Stromal cell of bone marrow (primary cell): ENCODE data around the gene TSPO.
"Not testable (repeated sequence)": the region's sequence is repeated elsewhere in the genome, so short reads cannot be mapped to it uniquely, and the experiment has no call there.

Source experiments
- DNase-seq: peaks from one replicate; pipeline ENCODE4 v3.0.0-alpha.2; 2012; ENCODE audit warnings: low read depth

Gene TSPO

DNA sequence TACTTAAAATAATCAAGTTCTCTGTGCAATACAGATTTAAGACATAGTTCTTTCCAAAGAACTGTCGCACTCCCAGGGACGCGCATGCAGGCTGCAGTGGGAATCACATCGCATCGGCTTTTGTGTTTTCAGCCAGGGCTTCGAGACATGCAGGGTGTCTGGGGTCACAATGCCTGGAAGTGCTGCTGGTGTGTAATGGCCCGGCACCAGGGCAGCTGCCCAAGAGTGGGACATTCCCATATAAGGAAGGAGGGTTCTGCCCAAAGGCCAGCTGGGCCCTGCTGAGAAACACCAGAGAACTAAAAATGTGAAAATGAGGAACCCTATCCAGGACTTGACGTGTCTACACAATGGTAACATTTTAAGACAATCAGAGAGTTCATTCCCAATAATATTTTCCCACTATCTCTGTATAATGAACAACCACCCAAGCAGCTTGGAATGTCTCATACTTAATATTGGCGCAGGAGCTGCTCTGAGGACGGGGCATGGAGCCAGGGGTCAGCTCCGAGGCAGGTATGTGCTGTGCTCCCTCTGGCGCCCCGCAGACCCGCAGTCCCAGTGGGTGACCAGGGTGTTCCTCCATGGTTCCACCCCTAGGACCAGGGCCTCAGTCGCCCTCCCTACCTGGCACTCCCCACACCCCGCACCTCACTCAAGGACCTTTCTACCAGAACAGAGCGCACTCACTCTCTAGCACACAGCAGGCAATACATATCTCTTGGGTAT, 19.4 kb upstream of the TSPO start:
- DNase-seq: no peak

DNA sequence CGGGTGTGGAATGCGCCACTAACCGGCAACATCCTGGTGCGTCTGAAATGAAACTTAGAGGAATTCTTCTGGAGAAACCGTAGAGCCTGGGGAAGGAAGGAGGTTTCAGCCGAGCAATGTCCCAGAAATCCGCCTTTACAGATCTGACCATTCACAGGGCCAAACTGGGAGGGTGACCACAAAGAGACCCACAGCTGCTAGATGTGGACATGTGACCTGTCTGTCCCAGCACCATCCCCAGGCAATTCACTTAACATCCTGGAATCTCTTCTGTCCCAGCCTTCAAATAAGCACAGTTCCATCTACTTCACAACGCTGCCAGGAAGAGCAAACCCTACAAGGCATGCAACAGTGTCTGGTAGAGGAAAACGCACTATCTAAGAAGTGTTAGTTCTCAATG, 18.0 kb upstream of the TSPO start:
- DNase-seq: no peak

DNA sequence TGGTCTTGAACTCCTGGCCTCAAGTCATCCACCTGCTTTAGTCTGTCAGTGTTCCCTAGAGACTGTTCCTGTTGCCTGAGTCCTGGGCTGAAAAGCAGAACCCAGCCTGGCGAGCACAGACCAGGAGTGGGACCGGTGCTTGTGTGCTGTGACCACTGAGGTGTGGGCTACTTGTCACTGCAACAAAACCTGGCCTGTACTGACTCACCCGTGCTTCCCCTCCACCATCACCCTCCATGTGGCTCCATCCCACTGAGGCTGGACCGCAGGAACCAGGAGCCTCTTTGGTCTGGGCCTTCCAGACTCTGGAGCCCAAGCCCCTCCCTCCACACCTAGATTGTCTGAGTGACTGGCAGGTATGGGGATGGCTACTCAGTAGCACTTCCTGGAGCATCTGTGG, 16.8 kb upstream of the TSPO start:
- DNase-seq: no peak

DNA sequence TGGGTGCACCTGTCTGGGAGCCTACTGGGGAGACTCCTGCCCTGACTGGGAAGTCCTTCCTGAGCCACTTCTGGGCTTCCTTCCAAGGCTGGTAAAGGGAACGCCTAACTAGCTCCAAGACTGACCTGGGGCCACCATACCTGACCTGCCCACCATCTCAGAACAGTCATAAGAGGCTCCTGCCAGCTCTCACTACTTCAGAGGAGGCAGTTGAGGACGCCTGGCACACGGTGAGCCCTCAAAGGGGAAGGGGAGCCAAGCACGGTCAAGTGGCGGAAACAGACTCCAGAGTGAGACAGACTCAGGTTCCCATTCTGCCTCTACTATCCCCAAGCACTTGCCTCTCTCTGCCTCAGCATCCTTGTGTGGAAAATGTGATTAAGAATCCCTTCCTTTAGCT, 15.8 kb upstream of the TSPO start:
- no peak for DNase-seq

DNA sequence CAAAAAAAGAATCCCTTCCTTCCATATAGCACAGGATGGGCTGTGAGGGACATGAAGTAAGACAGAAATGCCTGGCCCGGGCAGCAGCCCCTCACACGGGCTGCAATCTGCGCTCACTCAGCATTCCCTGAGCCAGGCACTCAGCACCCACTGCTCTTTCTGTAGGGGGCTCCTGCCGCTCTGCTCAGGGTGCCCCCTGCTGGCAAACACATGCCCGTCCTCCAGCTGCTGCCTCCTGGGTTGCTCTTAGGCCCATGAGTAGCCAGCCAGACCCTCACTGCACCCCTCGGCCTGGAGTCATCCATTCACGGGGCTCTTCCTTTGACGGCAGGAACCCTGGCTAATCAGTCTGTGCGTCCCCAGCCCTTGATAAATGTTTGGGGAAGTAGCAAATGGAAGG, 15.1 kb upstream of the TSPO start:
- no peak for DNase-seq

DNA sequence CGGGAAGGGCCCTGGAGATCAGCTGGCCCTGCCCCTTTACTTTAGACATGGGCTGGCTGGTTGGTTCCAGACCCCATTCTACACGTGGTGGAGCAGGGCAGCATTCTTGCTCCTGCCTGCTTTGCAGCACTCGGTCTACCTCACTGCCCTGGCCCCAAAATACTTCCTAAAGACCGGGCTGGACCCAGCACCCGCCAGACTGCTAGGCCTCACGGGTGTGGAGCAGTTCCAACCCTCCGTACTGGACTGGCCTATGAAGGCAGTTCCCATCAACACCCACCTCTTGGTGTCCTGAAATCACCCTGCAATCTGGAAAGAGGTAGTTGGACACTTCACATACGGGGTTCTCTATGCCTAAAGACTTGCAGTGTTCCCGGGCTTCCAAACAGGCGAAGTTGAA, 14.6 kb upstream of the TSPO start:
- DNase-seq: no peak

DNA sequence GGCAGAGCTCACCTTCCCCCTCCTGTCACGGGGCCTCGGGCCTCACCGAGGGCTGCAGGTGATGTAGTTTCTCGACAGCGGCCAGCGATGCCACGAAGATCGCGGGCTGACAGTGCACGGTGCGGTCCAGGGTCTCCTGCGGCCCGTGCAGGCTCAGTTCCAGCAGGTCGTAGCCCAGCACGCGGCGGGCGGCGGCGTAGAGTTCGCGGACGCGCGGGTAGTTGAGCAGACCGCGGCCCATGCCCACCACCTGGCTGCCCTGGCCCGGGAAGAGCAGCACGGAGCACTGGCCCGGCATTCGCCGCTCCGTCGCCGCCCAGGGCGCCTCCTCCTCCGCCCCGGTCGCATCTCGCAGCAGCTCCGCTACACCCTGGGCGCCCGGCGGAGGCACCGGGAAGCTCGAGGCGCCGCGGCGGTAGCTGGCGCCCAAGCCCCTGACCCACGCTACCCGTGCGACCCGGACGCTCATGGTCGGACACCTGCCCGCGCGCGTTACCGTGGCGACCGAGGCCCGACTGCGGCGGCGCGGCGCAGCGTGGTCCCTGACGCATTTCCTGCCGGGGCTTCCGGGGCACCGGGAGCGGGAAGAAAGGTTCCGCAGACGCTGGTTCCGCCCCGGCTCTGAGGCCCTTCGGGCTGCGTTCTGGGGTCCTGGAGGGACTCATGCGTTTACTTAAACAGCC, 8.3 kb upstream of the TSPO start, which contains the start of gene MCAT:
Gene MCAT (minus strand): TSS at position 519 of the 683 bp plus-strand sequence. CDS start 50 bp downstream, at position 469.
- no peak for DNase-seq

DNA sequence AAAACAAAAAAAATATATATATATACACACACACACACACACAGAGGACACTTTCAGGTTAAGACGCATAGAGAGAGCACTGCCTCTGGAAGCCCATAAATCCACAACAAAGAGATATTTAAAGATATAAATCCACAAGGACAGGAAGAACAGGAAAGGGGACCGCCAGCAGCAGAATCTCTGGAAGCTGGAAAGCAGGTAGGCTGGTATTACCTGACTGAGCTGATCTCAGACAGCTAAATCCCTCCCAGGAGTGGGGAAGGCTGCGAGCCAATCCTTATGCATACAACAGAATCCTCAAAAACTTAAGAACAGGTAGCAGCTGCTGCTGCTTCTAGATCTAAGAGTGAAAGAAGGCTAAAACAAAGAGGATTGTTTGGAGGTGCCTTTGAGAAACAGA, 6.4 kb upstream of the TSPO start:
- DNase-seq: no peak

DNA sequence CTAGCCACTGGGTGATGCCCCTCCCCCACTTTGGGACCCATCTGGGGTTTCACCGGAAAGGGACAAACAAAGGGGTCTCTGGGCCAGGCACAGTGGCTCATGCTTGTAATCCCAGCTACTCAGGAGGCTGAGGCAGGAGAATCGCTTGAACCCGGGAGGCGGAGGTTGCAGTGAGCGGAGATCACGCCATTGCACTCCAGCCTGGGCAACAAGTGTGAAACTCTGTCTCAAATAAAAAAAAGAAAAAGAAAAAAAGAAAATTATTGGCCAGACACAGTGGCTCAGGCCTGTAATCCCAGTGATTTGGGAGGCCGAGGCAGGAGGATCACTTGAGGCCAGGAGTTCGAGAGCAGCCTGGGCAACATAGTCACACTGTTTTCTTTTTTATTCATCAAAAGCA, 6.0 kb upstream of the TSPO start:
- not testable (repeated sequence) for DNase-seq

DNA sequence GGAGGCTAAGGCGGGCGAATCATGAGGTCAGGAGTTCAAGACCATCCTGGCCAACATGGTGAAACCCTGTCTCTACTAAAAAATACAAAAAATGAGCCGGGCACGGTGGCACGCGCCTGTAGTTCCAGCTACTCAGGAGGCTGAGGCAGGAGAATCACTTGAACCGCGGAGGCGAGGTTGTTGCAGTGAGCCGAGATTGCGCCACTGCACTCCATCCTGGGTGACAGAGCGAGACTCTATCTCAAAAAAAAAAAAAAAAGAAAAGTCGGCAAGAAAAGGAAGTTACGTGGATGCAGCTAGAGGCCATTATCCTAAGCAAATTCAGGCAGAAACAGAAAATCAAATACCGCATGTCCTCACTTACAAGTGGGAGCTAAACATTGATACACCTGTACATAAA, 5.0 kb upstream of the TSPO start:
- not testable (repeated sequence) for DNase-seq

DNA sequence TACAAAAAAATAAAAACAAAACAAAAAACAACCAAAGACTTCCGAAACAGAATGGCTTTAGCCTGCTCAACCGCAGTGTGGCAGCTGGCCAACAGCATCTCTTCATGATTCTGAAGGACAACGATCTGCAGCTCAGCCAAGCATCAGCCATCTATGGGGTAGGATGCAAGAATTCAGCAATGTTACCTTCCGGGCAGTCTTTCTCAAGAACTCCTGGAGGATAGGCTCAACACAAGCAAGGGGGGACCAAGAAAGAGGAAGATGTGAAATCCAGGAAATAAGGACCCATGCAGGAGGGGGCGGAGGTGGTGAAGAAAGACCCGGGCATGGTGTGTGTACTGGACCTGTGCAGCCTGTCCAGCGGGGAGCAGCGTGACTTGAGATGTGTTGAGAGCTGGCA, 3.5 kb upstream of the TSPO start:
- no peak for DNase-seq

DNA sequence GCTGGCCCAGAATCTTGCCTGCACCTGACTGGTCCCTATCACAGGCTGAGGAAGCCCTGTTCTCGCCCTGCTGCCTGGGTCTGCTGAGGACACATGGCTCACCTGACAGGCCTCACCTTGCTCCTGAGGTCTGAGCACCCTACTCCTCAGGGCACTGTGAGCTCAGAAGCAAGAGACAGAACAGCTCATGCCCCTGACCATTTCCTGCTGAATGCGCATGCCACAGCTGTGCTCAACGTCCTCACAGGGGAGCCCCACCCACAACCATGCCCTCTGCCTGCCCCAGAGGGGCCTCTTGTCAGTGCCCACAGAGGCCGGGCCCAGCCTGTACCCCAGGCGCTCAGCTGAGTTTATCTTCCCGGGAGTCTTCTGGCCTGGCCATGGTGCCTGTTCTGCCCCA, 2.8 kb upstream of the TSPO start:
- DNase-seq: no peak

DNA sequence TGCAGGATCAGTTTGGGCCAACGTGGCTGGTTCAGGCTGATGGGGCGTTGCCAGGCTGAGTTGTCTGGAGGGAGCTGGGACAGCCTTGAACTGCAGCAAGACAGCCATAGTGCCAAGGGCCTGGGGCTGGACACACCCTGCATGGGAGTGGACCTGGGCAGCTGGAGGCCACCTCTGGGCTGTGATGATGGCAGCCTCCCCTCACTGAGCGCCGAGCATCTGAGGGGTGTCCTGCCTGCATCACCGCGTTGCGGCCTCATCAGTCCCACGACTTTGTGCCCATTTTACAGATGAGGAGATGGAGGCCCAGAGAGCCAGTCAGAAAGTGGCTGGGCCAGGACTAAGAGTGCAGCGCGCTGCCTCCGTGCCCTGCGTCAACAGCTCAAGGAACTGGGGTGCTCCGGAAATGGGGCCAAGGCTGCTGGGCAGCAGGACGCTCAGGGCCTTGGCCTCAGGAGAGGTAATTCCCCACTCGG, 590 bp upstream of the TSPO start:
- DNase-seq: no peak

DNA sequence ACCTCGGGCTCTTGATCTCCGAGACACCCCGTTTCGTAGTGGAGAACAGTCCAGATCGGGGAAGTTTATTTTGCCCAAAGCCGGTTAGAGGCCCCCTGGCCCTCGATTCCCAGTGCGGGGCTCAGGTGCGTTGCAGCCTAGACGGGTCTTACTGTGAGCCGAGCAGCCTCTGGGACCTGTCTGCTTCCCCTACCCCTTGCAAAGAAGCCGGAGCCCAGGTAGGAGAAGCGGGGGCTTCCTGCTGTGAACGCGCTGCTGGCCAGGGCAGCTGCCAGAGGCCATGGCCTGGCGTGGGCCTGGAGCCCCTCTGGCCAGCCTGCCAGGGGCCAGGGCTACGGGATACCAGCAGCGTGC, 621 bp downstream of the TSPO start:
- no peak for DNase-seq

DNA sequence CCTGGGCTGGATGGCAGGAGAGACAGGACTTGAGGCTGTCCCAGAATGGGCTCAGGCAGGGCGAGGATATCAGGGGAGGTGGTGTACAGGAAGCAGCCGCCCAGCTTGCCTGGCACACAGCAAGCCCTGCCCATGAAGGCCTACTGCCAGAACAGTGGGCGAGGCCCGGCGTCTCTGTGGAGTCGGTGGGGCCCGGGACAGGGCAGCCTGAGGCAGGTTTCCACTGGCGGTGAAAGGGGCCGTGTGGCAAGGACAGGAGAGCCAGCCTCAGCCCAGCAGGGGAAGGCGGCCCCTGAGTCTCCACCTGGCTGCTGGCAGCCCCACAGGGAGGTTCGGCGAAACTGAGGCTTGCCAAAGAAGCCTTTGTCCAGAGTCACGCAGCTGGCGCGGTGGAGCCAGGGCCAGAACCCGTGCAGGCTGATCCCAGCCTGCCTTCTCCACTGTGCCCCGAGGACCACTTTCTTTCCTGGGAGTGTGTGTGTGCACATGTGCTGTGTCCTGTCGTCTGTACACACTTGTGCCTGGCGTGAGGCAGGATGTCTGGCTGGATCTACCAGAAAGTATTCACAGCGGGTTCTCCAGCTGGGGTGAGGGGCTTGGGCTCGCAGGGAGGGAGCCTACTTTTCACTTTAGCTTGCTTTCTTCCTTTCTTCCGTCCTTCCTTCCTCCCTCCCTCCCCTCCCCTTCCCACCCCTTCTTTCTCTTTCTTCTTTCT, 1.2 kb downstream of the TSPO start:
- no peak for DNase-seq

DNA sequence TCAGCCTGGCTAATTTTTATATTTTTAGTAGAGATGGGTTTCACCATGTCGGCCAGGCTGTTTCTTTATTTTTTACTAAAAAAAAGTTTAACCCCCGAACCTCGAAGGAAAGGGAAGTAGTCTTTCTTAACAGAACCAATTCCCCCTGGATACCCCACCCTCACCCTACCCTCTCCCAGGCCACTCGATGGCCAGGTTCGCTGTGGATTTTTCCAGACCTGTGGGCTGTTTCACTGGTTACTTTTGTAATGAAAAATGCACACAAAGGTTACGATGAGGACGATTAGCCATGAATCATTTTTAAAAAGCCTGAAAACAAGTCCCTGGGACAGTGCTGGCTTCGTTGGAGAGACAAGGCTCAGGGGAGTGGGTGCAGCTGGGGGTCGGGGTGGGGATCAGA, 2.5 kb downstream of the TSPO start:
- no peak for DNase-seq

DNA sequence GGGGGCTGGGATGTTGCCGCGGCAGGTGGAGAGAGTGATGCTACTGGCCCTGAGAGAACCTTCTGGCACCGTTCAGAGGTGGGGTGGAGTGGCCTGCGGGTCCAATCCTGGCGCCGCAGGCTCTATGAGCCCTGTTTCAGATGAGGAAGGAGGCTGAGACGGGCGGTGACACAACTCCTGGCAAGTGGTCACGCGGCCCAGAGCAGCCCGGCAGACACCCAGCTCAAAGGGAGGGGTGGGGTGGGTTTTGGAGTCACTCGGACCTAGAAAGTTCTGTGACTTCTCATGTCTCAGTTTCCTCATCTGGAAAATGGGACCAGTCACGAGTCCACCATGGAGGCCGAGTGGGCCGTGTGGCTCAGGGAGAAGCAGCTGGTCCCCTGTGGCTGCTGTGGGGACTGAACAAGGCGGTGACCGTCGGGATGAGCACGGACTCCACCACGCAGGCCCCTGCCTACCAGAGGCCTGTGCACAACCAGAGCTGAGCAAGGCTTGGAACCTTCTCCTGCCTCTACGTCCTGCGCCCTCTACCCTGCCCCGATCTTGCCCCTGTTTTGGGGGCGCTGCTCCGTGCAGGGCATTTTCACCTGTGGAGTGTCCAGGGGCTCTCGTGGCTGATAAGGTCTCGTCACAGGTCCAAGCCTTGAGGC, 3.7 kb downstream of the TSPO start:
- no peak for DNase-seq

DNA sequence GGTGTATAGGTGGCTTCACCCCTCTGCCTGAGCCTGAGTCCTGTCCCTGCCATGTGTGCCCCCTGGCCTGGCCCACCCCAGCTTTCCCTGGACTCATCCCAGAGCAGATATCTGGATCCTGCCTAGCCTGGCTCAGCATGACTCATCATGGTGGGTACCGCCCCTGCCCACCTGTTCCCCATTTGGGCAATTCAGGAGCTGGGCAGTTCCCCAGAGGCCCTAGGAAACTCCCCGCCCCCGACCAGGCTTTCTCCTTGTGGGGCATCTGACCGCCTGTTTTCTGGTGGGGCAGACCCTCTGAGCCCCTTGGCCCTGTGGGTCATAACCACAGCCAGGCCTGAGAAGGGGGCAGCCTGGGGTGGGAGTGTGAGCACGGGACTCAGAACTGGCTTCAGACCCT, 4.4 kb downstream of the TSPO start:
- DNase-seq: no peak

DNA sequence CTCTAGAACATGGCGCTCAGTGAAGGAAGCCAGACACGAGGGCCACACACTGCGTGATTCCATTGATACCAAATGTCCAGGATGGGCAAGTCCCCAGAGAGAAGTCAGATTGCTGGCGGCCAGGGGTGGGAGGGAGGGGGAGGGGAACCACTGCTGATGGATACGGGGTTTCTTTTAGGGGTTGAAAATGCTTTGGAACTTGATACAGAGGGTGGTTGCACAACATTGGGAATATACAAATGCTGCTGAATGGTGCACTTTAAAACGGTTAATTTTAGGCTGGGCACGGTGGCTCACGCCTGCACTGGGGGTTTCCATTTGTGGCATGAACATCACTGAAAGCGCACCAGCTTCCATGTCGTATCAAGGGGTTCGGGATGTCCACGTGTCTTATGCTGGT, 5.1 kb downstream of the TSPO start:
- DNase-seq: no peak

DNA sequence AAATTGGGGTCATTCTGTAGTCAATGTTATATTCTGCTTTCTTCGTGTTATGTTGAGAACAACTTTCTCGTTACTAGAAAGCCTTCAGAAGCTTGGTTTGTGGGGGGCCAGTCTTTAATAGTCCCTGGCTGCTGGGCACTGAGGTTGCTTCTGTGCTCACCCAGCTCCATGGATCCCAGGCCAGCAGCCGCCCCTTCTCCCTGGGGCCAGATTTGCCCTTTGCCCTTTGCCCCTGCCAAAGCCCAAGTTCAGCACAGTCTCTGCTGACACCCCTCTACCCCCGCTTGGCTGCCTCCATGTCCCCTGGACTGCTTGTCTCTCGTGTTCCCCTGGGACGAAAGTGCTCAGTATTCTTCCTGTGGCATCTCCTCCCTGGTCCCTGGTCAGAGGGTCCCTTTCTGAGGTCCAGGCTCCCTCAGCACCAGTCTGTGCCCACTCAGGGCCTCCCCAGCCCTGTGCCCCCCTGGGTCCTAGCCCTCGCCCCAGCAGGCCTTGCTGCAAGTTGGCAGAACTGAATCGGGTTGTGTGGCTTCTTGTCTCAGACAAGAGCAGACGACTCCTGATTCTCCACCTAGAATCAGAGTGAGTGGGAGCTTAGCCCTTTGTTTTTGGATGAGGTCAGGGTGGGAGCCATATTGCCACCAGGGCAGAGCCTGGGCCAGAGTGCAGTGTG, 6.7 kb downstream of the TSPO start:
- DNase-seq: no peak

DNA sequence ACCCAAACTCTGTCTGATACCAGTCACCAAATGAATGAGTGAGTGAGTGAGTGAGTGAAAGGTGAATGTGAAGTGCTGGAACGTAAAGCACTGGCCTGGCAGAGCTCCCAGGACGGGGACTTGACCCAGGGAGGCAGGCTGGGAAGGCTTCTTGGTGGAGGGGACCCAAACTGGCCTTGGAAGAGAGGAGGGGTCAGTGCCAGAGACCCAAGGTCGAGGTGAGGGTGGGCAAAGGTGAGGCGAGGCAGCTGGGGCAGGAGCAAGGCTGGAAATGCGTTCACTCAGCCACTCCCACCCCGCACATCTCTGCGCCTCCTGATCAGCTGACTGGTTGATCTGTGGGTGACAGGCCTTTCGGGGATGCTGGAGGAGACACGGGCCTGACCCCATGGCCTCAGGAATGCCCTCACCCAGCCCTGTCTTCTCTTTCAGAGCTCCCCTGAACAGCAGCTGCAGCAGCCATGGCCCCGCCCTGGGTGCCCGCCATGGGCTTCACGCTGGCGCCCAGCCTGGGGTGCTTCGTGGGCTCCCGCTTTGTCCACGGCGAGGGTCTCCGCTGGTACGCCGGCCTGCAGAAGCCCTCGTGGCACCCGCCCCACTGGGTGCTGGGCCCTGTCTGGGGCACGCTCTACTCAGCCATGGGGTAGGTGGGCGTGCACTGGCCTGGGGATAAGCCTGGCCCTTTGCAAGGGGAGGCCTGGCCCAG, 7.6 kb downstream of the TSPO start:
- DNase-seq: no peak
